Erythroblast (primary cell): ENCODE data around the gene FRMD5.

Source experiments
- GATA1 ChIP-seq: IDR thresholded peaks from 2 replicates; pipeline ENCODE4 v1.6.1; 2011; ENCODE audit warnings: low read depth, mild to moderate bottlenecking, control low read depth, low read length, moderate library complexity
- POLR2A ChIP-seq: IDR thresholded peaks from 2 replicates; pipeline ENCODE4 v1.6.1; 2011; ENCODE audit warnings: mild to moderate bottlenecking, low read length

GRCh38 chr15:43901495-43901894, 293.6 kb downstream of the FRMD5 start:
- no peak for TF ChIP-seq POLR2A
- no peak for TF ChIP-seq GATA1
